Adrenal gland (tissue), 5 donors: ENCODE data around the gene RRH.

ENCODE experiments used
- CTCF ChIP-seq, 6 experiments: fragments of 450-650 bp in 4 of 6; fragments of 200-600 bp in 2 of 6; sonication (generic) in 1 of 6; IDR thresholded peaks; 1 replicate in 5 of 6; 2 replicates in 1 of 6; pipeline versions ENCODE4 v1.5.1 to v1.8.0; 2016 to 2021; ENCODE audit warnings: antibody characterized with exemption in 6 of 6, mild to moderate bottlenecking in 2 of 6, moderate library complexity in 1 of 6
- POLR2A ChIP-seq, 2 donors: fragments of 450-650 bp; IDR thresholded peaks; one replicate each; pipeline ENCODE4 v1.6.1; 2017; ENCODE audit warnings: antibody characterized with exemption in 2 of 2, mild to moderate bottlenecking in 2 of 2, moderate library complexity in 1 of 2
- donor health status: DM: no; HTN: no; CAD: no.

- no peak for TF ChIP-seq POLR2A (IDR thresholded peaks at IDR 0.05)
- no peak for TF ChIP-seq CTCF (IDR thresholded peaks at IDR 0.05)
These were observed 18.8 kb downstream of the RRH start for GRCh38 chr4:109846395-109847098.
